GM21619 (cell line): ENCODE results near the gene SLC5A10.
"Not testable (repeated sequence)": the region's sequence is repeated elsewhere in the genome, so short reads cannot be mapped to it uniquely, and the experiment has no call there.

ENCODE experiments used
- ATAC-seq: cut with Tn5 transposase; IDR thresholded peaks from one replicate; pipeline ENCODE4 v1.9.1; 2021; ENCODE audit not compliant: unreplicated experiment

The SLC5A10 gene

DNA sequence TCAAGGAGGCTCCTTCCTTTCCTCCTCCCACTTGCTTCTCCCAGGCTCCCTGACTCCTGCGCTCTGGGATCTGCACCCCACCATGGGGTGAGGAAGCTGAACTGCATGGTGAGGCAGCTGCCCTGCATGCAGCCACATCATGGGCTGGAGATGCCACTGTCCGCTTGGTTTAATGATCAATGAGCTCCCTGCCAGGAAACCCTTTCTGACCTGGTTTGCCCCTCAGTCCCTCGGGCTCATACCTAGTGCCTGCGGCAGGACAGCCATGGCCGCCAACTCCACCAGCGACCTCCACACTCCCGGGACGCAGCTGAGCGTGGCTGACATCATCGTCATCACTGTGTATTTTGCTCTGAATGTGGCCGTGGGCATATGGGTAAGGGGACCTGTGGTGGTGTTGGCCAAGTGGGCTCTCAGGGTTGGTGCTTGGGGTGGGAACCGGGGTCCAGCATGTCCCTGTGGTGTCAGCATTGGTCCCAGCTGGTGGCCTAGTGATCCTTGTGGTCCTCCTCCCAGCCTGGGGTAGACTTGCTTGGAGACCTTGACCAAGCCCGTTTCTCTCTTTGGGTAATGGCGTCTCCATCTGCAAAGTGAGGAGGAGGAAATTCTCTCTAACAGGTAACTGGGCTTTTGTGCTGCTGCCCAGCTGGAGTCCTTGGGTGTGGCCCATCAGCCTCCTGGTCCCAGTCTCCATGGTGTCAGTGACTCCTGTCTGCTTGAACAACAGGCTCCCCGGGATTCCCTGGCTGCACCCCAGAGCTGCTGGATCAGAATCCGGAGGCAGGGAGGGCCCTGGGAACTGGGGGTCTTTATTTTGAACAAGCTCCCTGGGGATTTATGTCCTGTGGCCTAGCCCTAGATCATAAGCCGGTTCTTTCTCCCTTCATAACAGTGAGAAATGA is at the start of gene SLC5A10:
Gene SLC5A10, plus strand, starts transcription at position 225 of the 902 bp plus-strand sequence. Its CDS starts 41 bp downstream, at position 266.
- no peak for ATAC-seq

GRCh38 chr17:18904482-18904881 is 47.5 kb upstream of the SLC5A10 start:
- ATAC-seq: no peak

- no peak for ATAC-seq
These were observed 46.7 kb upstream of the SLC5A10 start for GRCh38 chr17:18905226-18905625.

GRCh38 chr17:18910326-18910725 is 41.6 kb upstream of the SLC5A10 start:
- no peak for ATAC-seq

- no peak for ATAC-seq
These were observed 41.1 kb upstream of the SLC5A10 start for GRCh38 chr17:18910881-18911280.

GRCh38 chr17:18916816-18917500 is 35.0 kb upstream of the SLC5A10 start:
- no peak for ATAC-seq

GRCh38 chr17:18917506-18918032 is 34.4 kb upstream of the SLC5A10 start:
- no peak for ATAC-seq

GRCh38 chr17:18919963-18920362 is 32.0 kb upstream of the SLC5A10 start:
- ATAC-seq: no peak

DNA sequence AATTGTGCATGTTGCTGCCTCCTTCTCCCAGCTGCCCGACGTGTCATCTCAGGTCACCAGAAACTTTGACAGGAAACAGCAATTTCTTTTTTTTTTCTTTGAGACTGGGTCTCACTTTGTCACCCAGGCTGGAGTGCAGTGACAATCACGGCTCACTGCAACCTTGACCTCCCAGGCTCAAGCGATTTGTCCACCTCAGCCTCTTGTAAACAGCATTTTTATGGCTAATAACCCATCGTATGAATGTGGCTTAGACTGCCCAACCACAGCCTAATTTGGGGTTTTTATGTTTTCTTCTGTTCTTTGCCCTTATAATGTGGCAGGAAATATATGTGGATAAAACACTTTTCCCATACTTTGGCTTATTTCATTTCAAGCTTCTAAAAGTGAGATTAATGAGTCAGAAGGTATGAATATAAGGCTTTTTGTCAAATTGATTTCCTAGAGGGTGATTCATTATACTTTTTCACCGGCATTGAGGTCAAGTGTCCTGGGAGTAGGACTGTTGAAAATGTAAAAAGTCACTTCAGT is 31.0 kb upstream of the SLC5A10 start:
- peak; percentile 31 for ATAC-seq

DNA sequence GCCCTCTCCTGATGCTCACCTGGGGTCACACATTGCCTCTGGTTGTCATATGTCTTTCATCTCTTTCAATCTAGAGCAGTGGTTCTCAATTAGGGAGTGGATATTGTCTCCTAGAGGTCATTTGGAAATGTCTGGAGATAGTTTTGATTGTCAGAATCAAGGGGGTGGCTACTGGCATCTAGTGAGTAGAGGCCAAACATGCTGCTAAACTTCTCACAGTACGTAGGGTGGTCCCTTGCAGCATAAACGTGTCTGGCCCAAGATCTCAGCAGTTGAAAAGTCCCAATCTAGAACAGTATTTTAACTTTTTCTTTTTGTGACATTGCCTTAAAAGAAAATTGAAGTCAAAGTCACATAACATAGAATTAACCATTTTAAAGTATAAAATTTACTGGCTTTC is 30.5 kb upstream of the SLC5A10 start:
- no peak for ATAC-seq

DNA sequence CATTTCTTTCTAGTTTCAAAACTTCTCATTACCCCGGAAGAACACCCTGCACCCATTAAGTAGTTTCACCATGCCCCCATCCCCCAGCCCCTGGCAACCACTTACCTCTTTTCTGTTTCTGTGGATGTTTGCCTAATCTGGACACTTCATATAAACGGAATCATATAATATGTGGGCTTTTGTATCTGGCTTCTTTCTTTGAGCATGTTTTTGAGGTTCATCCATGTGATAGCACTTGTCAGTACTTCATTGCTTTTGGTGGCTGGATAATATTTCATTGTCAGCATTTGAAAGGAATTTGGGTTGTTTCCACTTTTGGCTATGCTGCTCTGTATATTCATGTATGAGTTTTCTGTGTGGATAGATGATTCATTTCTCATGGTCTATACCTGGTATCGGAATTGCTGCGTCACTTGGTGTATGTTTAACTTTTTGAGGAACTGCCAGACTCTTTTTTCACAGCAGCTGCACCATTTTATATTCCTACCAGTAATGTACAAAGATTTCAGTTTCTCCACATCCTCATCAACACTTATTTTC is 30.0 kb upstream of the SLC5A10 start:
- peak; percentile 64 for ATAC-seq

GRCh38 chr17:18922596-18922995 is 29.4 kb upstream of the SLC5A10 start:
- ATAC-seq: not testable (repeated sequence)

DNA sequence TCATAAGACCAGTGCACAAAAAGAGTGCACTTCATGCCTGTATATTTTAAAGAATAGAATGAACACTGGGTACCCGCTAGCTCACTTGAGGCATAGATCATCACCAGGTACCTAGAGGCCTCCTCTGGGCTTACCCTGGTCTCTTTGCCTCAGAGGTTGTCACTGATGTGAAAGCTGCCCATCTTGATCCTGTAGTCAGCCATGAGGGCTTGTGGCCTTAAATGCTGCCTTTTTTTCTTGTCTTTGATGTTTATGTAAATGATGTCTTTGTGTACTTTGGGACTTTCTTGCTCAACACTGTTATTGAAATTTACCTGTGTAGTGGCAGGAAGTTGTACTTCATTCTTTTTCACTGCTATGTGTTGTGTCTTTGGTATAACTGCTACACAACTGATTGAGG is 26.8 kb upstream of the SLC5A10 start:
- ATAC-seq: no peak

GRCh38 chr17:18928628-18929125 is 23.3 kb upstream of the SLC5A10 start:
- ATAC-seq: no peak

DNA sequence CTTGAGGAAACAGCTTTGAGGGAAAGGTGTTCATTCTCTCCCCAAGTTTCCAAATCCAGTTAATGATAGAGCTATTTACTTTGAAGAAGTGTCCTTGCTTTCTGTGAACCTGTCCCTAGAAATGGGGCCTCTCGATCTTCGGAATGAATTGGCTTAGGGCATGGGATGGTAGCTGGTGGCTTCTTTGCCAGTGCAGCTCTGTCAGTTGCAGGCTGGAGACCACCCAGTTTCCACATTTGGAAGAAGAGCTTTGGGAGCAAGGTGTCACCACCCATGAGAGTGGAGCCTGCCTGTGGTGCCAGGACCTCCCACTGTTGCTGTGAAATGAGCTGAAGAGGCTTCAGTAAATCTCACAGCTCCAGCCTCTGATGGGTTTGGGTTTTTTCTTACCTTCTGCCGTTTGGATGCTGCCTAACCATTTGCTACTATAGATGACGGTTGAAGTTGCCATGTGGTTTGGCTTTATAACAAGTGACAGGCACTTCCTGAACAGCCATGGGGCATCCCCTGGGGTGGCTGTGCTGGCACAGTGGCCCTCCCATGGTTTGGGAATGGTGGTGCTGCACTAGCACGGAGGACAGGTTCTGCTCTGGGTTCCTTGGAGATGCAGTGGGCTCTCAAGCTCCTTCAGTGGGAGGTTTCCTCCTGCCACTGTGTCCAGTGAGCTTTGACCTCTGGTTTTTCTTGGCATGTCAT is 19.5 kb upstream of the SLC5A10 start:
- no peak for ATAC-seq

- ATAC-seq: no peak
These were observed 18.6 kb upstream of the SLC5A10 start for GRCh38 chr17:18933102-18934058.

DNA sequence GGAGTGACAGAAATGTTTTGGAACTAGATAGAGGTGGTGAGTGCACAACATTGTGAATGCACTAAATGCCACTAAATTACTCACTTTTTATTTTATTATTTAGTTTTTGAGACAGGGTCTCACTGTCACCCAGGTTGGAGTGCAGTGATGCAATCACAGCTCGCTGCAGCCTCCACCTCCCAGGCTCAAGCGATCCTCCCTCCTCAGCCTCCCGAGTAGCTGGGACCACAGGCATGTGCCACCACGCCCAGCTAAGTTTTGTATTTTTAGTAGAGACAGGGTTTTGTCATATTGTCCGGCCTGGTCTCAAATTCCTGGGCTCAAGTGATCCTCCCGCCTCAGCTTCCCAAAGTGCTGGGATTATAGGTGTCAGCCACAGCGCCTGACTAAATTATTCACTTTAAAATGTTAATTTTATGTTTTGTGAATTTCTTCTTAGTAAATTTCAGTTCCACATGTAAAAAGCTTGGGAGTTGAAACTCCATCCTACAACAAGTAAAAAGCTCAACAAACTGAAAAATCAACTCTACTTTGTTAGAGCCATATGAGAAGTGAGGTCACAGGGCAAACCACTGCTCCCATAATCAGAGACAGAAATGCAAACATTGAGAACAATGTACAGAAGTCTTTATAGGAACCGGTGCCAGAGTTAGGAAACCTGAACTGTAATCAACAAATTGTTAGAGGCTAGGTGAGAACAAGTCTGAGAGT is 13.8 kb upstream of the SLC5A10 start:
- ATAC-seq: no peak

DNA sequence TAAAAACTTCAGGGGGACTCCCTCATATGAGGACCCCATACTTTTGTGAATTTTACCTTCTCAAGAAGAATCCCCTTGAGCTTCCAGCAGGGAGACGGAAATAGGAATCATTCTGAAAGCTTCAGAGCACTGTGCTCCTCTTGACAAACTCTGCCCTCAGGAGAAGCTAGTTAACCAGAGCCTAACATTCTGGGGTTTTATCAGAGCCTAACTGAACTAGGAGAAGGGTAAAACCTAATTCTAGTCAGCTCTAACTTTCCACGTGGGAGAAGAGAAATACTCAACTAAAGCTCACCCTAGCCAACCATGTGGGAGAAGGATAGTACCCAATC is 13.3 kb upstream of the SLC5A10 start:
- ATAC-seq: no peak

DNA sequence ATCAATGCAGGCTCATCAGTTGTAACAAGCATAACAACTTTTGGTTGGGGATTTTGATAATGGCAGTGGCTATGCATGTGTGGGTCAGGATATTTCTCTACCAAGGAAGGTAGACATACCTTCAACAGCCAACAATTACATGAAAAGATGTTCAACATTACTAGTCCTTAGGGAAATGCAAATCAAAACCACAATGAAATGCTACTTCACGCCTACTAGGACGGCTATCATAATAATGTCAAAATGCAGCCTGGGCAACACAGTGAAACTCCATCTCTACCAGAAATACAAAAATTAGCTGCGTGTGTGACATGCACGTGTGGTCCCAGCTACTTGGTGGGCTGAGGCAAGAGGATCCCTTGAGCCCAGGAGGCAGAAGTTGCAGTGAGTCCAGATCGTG is 7.3 kb upstream of the SLC5A10 start:
- ATAC-seq: no peak
